GM18868 (cell line): ENCODE data around the gene MNDA.

Source experiments
- ATAC-seq: cut with Tn5 transposase; IDR thresholded peaks from one replicate; pipeline ENCODE4 v1.9.1; 2021; ENCODE audit warnings: mild to moderate bottlenecking, moderate library complexity; ENCODE audit not compliant: unreplicated experiment

MNDA gene

DNA sequence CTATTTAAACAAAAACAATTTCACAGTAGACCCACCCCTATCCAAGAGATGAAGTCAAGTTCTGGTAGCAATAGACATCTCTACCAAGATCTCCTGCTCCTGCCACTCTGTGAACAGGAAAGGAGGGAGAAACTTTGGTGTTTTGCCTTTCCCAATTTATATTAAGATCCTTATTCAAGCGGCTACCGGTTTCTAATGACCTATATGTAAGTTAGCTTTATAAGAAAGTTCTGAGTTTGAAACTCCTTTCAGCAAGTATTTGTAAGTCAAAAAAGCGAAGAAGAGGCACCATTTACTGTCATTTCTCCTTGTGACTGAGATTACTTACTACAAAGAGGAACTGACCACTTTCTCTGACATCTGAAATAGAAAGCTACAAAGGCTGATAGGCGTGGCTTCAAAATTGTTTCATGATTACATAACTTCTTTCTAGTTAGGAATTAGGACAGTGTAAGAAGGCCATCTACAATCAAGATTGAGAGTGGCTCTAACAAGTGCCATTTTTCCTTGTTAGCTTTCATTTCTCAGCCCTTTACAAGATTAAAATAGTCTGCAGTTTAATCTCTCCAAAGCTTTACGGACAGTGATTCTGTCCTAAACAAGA is at the start of gene MNDA:
Gene MNDA, plus strand, starts transcription at position 448 of the 604 bp plus-strand sequence. CDS start 10,803 bp downstream, outside the sequence.
- peak; percentile 90 for ATAC-seq

DNA sequence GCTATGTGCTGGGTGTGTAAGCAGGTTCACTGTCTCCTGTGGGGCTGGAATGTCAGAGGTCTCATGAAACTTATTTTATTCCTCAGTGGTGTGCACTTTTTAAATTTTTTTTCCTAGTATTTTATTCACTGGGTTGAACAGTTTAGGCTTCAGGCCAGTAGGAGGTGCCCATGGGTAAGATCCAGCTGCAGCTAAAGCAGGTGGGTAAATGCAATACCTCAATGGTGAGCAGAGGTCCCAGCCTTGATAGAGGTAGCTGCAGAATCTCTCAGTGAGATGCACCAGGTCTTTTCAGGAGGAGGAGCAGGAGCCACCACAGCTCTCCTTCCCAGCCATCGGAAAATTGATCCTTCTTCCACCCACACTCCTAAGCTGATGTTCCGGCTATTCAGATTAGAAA is 37.5 kb upstream of the MNDA start:
- ATAC-seq, result peak; percentile 87

DNA sequence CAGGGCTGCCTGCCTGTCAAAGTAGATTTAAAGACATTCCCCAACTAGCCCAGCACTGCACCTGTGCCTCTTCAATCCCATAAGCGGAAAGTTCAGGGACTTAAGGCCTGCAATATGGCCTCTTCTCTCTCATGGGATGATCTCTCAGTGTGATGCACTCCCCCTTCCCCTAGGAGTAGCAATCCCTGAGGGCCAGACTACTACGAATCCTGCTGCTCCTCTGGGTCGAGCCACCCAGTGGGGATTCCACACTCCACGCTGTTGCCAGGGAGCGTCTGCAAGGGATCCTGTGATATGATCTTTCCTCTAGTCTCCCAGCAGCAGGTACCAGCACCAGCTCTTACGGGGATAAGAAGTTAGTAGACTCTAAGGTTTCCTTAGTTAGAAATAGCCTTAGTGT is 36.9 kb upstream of the MNDA start:
- no peak for ATAC-seq

DNA sequence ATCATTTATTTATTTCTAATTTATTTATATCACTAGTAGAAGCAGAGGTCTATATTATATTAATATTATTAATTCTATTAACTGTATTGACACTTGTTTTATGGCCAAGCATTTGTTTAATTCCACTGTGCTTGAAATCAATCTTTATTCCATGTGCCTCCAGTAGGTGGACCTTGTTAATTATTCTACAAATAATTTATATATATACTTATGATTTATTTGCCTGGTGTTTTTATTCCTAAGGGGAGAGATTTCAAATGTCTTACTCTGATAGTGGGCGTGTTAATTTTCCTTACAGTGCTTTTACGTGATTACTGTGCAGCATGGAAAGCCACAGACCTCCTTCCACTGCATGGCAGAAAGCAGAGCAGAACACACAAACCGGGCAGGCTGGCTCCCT is 32.6 kb upstream of the MNDA start:
- no peak for ATAC-seq

DNA sequence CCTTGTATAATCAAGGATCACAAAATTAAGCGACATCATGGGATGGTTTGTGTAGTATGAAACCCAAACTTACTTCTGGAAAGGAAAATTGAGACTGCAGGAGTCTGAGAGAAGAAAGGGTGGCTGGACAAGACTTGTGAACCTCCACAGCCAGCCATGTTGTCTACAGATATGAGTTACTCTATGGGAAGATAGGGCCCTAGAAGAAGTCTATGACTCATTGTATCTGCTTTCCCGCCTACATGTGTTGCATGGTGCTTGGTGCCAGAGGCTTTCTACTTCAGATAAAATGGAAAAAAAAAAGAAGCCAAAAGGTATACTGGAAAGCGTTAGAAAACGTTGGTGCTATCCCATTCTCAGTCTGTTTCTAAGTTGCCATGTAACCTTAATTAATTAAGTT is 31.5 kb upstream of the MNDA start:
- ATAC-seq, result no peak

DNA sequence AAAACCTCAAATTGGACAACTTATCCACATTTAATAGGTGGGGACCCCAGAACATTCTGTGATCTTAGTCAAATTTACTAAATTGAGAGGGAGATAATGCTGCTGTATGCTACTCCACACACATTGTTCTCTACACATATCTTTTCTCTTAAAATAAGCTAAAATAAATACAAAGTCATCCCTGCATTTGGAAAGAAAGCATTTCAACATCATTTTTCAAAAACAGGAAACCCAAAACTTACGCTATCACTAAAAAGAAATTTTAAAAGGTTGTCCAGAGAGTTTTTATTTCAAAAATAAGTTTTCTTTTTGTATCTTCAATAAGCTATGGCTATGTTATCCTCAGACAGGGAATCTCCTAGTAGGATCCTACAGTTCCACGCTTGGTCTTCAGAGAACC is 30.6 kb upstream of the MNDA start:
- no peak for ATAC-seq

DNA sequence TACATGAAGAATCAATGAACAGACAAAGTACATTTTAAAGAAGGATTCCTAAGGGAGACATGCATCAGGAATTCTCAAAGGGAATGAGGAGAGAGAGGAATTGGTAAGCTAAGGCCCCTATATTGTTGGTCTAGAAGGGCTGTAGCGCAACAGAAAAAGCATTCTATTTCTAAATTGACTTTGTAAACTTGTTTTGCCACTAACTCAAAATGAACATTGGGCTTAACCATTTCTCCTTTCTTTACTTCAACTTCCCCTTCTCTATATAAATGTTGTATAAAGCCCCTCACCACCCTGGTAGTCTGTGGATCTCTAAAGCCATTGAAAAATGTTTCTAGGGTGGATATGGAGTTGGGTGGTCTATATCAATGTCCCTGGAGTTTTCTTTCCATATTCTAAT is 29.8 kb upstream of the MNDA start:
- ATAC-seq, result no peak

DNA sequence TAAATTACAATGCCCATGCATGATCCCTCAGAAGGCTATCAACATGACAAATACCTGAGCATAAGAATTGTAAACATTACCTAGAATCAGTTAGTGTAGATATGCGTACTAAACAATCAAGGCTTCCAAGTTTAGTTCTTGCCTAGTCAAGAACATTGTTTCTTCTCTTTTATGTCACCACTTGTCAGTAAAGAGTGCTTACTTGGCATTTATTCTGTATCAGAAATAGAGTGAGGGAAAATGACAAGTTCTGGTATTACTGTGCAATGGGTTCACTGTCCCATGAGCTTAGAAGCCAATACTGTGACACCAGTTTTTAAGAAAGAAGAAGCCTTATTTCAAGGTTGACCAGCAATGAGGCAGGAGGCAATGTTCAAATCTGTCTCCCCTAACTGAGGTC is 27.5 kb upstream of the MNDA start:
- no peak for ATAC-seq

DNA sequence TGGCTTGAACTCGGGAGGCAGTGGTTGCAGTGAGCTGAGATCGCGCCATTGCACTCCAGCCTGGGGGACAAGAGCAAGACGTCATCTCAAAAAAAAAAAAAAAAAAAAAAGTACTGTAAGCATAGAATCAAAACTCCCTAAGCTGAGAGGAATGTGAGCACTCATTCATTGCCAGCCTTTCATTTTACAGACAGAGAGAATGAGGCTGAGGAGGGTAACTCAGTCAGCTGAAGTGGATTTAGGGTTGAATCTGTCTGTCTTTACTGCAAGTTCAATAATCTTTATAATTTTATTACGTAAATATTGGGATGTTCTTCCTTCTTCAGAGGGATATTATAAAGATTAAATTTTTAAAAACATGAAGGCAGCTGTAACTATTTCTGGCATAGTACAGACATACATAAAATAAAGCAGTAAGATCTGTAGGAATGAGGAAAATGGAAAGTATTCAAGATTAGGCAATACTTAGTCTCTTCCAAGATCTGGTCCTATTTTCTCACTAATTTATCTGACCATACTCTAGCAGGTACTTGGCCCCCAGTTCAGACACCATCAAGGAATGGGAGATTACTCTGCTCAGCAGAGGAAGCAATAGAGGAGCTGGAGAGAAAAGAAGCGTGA is 24.1 kb upstream of the MNDA start:
- ATAC-seq, result no peak

DNA sequence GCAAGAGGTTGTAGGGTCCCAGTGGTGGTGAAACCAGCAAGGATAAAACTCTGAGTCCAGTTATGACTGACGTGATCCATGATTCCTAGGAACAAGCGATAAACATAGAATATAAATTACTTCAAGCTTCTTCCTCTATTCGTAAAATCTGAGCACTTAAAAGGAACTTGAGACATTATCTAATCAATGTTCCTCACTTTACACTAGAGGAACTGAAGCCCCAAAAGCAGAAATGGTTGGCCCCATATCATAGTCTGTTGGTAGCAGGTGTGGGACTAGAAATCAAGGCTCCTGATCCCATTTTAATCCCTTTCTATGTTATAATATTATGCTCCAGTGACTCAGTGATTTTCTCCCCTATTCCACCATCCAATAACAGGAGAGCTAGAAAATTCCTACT is 21.9 kb upstream of the MNDA start:
- no peak for ATAC-seq

DNA sequence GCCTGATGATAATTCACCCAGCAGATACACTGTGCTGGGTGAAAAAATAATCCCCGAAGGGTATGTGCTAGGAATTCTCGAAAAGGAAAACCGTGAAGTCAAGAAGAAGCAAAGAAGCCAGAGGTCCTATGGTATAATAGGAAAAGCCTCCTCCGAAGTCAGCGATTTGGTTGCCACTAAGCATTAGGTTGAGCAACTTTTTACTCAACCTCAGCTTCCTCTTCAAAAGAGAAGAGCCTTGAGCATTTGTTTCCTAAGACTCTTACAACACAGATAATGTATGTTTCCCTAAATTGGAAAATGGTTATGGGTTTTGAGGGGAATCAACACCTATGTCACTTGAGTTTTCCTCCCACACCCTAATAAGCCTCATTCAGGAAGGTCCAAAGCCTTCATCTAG is 21.3 kb upstream of the MNDA start:
- ATAC-seq, result no peak

DNA sequence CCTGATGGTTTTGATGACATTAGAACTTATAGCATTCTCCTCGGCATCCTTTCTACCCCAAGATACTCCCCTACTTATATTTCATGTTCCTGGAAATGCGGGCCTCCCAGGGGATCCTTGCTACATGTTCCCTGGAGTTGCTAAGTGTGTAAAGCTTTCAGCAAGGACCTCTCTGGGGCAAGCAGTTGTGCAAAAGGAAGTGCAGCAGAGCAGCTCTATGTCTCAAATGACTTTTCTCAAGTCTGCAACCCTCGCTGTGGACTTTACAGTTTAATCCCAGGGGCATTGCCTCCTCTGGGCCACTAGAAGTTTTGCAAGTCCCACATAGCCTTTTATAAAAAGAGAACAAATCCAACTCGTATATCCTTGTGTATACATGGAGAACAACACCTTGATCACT is 20.8 kb upstream of the MNDA start:
- no peak for ATAC-seq

DNA sequence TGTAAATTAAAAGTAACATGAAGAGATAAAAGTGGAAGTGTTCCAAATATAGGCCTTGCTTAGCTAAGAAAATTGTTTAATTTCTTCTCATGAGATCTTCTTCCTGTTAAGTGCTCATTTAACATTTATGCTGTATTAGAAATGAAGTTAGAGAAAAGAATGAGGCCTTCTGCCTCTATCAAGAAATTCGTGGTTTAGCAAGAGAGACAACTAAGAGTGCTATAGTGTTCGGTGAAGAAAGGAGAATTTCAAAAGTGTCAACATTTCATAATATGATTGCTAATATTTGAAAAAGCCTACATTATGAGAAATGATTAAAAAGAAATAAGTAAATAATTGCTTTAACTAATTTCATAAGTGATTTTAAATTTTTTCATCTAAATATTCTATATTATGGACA is 18.8 kb upstream of the MNDA start:
- no peak for ATAC-seq

DNA sequence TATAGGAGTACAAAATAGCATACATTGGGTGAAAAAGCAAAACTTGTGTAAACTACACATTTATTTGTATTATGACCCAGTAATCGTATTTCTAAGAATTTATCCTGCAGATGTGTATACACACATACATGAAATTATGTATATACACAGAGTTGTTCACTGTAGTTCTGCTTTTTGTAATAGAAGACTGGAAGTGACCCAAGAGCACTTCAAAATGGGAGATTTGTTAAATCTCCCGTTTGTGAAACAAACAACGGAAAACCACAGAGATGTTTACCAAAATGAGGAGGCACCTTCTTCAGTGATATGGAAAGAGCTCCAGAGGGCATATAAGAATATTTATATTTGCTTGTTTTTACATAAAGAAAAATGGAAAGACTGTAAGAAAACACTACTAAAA is 18.0 kb upstream of the MNDA start:
- ATAC-seq, result no peak

DNA sequence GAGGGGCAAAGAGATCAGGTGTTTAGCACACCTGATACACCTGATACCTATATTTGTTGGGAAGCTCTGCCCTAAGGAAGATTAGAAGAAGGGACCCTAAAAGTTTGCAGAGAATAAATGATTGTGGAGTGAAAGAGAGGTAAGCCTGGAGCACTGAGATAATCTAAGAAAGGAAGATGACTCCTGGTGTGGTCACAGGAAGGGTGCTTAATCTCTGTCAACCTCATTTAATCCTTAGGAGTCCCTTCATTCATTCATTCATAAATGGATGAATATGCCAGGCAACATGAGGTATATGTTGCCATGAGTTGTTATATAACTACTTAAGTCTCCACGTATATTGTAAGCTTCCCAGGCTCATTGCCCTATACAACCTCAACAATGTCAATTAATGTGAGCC is 16.2 kb upstream of the MNDA start:
- ATAC-seq, result no peak

DNA sequence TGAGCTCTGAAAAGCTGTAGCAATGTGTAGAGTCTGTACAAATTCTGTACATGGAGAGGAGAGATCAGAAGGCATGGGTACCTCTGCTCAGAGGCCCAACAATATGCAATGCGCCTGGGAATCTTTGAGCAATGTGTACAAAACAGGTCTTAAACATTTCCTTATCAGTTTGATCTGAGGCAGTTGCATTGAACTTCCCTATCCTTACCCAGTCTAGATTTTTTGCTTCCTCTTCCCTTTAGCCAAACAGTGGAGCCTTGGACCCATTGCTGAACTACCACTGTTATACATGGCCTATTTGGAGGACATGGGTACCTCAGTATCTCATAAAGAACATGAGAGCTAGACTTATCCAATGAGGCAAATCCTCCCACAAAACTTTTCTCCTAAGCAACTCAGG is 12.6 kb upstream of the MNDA start:
- ATAC-seq, result no peak

DNA sequence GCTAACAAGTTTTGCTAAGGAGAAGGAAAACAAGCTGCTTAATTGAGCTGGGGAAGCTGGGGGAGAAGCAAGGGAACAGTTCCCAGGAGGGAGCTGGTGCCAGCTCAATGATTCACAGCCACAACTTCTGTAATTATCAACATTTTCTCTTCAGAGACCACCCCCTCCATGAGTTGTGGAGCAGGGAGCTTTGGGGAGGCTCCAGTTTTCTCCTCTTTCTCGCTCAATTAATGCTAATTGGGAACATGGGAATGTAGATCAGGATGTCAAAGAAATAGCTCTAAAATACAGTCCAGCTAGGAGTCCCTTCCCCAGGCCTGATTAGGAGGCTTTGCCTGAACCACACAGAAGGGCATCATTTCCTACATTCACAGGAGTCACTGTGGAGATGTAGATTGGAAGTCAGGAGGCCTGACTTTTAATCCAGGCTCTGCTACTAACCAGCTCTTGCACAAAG is 12.1 kb upstream of the MNDA start:
- ATAC-seq, result peak; percentile 21

DNA sequence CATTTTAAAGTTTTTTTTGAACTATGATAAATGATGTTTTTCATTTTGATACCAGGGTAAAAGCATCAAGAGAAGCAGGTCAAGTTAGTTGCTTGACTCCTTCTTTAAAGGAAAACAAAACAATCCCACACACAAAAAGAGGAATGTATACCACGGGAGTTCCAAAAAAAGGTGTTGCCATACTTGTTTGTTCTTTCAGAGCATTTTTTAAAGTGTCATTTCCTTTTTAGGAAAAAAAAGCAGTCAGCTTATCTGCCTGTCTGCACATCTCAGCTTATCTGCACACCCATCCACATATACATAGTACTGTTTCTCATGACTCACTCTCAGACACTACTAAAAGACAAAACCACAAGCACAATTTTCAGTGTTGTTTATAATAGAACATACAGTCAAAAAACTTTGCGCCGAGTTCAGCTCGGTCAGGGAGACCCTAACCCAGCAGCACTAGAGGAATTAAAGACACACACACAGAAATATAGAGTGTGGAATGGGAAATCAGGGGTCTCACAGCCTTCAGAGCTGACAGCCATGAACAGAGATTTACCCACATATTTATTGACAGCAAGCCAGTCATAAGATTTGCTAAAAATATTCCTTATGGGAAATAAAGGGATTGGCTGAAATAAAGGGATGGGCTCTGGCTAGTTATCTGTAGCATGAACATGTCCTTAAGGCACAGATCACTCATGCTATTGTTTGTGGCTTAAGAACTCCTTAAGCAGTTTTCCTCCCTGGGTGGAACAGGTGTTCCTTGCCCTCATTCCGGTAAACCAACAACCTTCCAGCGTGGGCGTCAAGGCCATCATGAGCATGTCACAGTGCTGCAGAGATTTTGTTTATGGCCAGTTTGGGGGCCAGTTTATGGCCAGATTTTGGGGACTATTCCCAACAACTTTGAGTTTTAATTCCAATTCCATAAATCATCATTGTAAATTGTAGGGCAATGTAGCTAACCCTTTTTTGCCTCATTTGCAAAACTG is 11.4 kb upstream of the MNDA start:
- ATAC-seq, result peak; percentile 97

DNA sequence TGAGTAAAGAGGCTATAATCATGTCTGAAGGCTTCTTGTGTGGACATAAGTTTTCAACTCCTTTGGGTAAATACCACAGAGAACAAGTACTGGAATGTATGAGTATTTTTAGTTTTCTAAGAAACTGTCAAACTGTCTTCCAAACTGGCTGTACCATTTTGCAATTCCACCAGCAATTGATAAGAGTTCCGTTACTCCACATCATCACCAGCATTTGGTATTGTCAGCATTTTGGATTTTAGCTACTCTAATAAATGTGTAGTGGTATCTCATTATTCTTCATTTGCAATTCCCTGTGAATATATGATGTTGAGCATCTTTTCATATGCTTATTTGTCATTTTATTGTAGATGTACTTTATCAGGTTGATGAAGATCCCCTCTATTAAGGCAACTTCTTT is 9.4 kb upstream of the MNDA start:
- no peak for ATAC-seq

DNA sequence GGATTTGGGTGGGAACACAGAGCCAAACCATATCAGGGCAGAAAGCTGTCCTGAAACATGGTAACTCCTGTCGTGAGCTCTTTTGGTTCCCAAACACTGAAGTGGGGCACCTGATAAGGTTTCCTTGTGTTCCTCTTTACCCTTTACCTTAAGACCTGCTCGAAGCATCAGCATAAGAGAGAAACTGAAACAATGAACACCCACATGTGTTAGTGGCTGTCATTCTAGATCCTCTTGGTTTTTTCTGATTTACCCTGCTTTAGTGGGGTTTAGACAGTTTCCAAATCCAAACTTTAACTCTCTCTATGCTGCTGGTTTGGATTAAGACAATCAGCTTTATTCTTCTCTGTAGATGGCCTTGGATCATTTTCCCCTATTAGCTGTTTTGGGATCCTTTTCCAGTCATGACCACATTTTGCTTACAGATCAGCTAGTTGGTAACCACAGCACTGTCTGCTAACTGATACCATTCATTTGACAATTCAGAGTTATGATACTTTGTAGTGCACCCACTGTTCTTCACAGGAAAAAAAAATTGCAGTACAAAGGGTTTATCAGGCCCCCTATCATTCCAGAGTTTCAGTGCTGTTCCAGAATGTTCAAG is 975 bp upstream of the MNDA start:
- peak; percentile 63 for ATAC-seq

DNA sequence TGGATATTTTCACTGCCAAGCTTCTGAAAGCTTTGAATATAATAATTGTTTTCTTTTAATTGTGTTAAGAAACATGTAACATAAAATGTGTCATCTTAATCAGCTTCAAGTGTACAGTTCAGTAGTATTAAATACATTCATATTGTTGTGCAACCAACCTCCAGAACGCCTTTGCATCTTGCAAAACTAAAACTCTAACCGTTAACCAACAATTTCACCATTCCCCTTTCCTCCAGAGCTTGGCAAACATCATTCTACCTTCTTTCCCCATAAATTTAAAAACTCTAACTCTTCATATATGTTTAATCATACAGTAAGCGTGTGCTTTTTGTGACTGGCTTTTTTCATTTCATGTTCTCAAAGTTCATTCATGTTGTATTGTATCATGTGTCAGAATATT is 2.1 kb downstream of the MNDA start:
- no peak for ATAC-seq
